ENCODE results near the gene TMC7.

GRCh38 chr16:19088341-19088916 is 104.7 kb downstream of the TMC7 start:
- no peak for TF ChIP-seq POLR2A (IDR thresholded peaks at IDR 0.05)
- no peak for TF ChIP-seq CTCF (IDR thresholded peaks at IDR 0.05 in 4 of 5, conservative IDR thresholded peaks at IDR 0.05 in 1 of 5)
